Left lung (tissue), 14 donors: Measurements from ENCODE around the gene ROMO1. TPM values are rescaled to one million over a fixed set of nuclear protein-coding genes. Genes with fewer than 3 reads are reported as not detected.
A peak's percentile ranks its signal among the peaks of the same experiment; 100 is the strongest.

Experiments
- ATAC-seq: fragments of 200-7000 bp; cut with Tn5 transposase; one replicate; pipeline ENCODE4 v1.9.1; 2020; ENCODE audit warnings: moderate library complexity
- DNase-seq, 4 donors: peaks; one replicate each; pipeline ENCODE4 v3.0.0-alpha.2; 2013 to 2020
- H3K27ac ChIP-seq, 2 donors: fragments of 200-600 bp; sonication (generic) in 1 of 2; one replicate each; pipeline versions ENCODE4 v1.5.0 to v1.8.0; 2020 to 2021
- H3K27me3 ChIP-seq, 2 donors: fragments of 200-600 bp; sonication (generic) in 1 of 2; one replicate each; pipeline versions ENCODE4 v1.5.0 to v1.8.0; 2020 to 2021
- H3K36me3 ChIP-seq, 2 donors: fragments of 200-600 bp; sonication (generic) in 1 of 2; one replicate each; pipeline versions ENCODE4 v1.5.0 to v1.8.0; 2020 to 2021
- H3K4me1 ChIP-seq, 2 donors: fragments of 200-600 bp; one replicate each; pipeline ENCODE4 v1.8.0; 2021
- H3K4me3 ChIP-seq, 2 donors: fragments of 200-600 bp; sonication (generic) in 1 of 2; one replicate each; pipeline versions ENCODE4 v1.5.0 to v1.8.0; 2020 to 2021; ENCODE audit warnings: mild to moderate bottlenecking in 1 of 2
- H3K9me3 ChIP-seq, 2 donors: fragments of 200-600 bp; sonication (generic) in 1 of 2; one replicate each; pipeline versions ENCODE4 v1.5.0 to v1.8.0; 2020 to 2021
- CTCF ChIP-seq, 2 donors: fragments of 200-600 bp; sonication (generic) in 1 of 2; IDR thresholded peaks; one replicate each; pipeline versions ENCODE4 v1.5.0 to v1.8.0; 2021; ENCODE audit warnings: antibody characterized with exemption in 2 of 2
- intact Hi-C, 2 donors: fragments of 100-400 bp; cut with DNase I; formaldehyde crosslinking; loops; one replicate each; pipeline versions ENCODE4 v1.11.2 to v1.14.2; 2022
- long read RNA-seq, 12 donors: library from polyadenylated mRNA in 2 of 12; unstranded in 2 of 12; transcript quantifications; one replicate each; pipeline ENCODE4 v2.0.0 and lab custom pipeline, GENCODE V29; 2019 to 2026
- polyA plus RNA-seq, 6 donors: library from polyadenylated mRNA; unstranded; fragments of 120-200 nt; gene quantifications; one replicate each; pipeline ENCODE4 v1.2.1, GENCODE V29; 2013; ENCODE audit not compliant: insufficient read length in 6 of 6
- total RNA-seq, 2 donors: library from RNA; stranded (reverse); fragmentation: NEBNext Ultra II Directional; extraction: Animal tissue kit (Norgen Biotek cat#: 25700); gene quantifications; one replicate each; pipeline ENCODE4 v1.2.1, GENCODE V29; 2021
- donor health status: DM: no; HTN: yes; CAD: no.
- donor health status: DM: no; HTN: no; CAD: no.

ROMO1 gene
- total RNA-seq (100 to 1,000 TPM; 107 to 126 TPM), polyA plus RNA-seq (10 to 100 TPM; 49.6 to 90.5 (median 60.2) TPM)
- long read RNA-seq, donor 1, transcript ROMO1-201 (2 exons, 496 nt) = minor isoform, 36 of 870 reads
- long read RNA-seq, donor 1, transcript ROMO1-204 (3 exons, 498 nt) = minor isoform, 53 of 870 reads
- long read RNA-seq, donor 1, transcript ROMO1-203 (3 exons, 422 nt) = major isoform, 120 of 870 reads
- long read RNA-seq, donor 1, partial matches to known transcripts = 623 of 870 reads
- long read RNA-seq, donor 1, other reads (novel, unspliced or antisense) = 37 of 870 reads
- long read RNA-seq, donor 2, transcript ROMO1-204 (3 exons, 498 nt) = minor isoform, 48 of 182 reads
- long read RNA-seq, donor 2, transcript ROMO1-201 (2 exons, 496 nt) = minor isoform, 49 of 182 reads
- long read RNA-seq, donor 2, transcript ROMO1-203 (3 exons, 422 nt) = major isoform, 85 of 182 reads
- long read RNA-seq, donor 2, partial matches to known transcripts = 0 of 182 reads
- long read RNA-seq, donor 2, other reads (novel, unspliced or antisense) = 0 of 182 reads
- long read RNA-seq, donor 3, transcript ROMO1-203 (3 exons, 422 nt) = major isoform, 82 of 169 reads
- long read RNA-seq, donor 3, transcript ROMO1-204 (3 exons, 498 nt) = minor isoform, 44 of 169 reads
- long read RNA-seq, donor 3, transcript ROMO1-201 (2 exons, 496 nt) = minor isoform, 38 of 169 reads
- long read RNA-seq, donor 3, partial matches to known transcripts = 5 of 169 reads
- long read RNA-seq, donor 3, other reads (novel, unspliced or antisense) = 0 of 169 reads
- long read RNA-seq, donor 4, transcript ROMO1-203 (3 exons, 422 nt) = major isoform, 129 of 235 reads
- long read RNA-seq, donor 4, transcript ROMO1-204 (3 exons, 498 nt) = minor isoform, 62 of 235 reads
- long read RNA-seq, donor 4, transcript ROMO1-201 (2 exons, 496 nt) = minor isoform, 39 of 235 reads
- long read RNA-seq, donor 4, partial matches to known transcripts = 1 of 235 reads
- long read RNA-seq, donor 4, other reads (novel, unspliced or antisense) = 0 of 235 reads
- long read RNA-seq, donor 5, transcript ROMO1-204 (3 exons, 498 nt) = minor isoform, 44 of 183 reads
- long read RNA-seq, donor 5, transcript ROMO1-201 (2 exons, 496 nt) = minor isoform, 43 of 183 reads
- long read RNA-seq, donor 5, transcript ROMO1-203 (3 exons, 422 nt) = major isoform, 96 of 183 reads
- long read RNA-seq, donor 5, partial matches to known transcripts = 0 of 183 reads
- long read RNA-seq, donor 5, other reads (novel, unspliced or antisense) = 0 of 183 reads
- long read RNA-seq, donor 6, transcript ROMO1-203 (3 exons, 422 nt) = major isoform, 163 of 296 reads
- long read RNA-seq, donor 6, transcript ROMO1-204 (3 exons, 498 nt) = minor isoform, 92 of 296 reads
- long read RNA-seq, donor 6, transcript ROMO1-201 (2 exons, 496 nt) = minor isoform, 39 of 296 reads
- long read RNA-seq, donor 6, partial matches to known transcripts = 0 of 296 reads
- long read RNA-seq, donor 6, other reads (novel, unspliced or antisense) = 0 of 296 reads
- long read RNA-seq, donor 7, transcript ROMO1-204 (3 exons, 498 nt) = minor isoform, 33 of 574 reads
- long read RNA-seq, donor 7, transcript ROMO1-203 (3 exons, 422 nt) = major isoform, 60 of 574 reads
- long read RNA-seq, donor 7, transcript ROMO1-201 (2 exons, 496 nt) = minor isoform, 32 of 574 reads
- long read RNA-seq, donor 7, partial matches to known transcripts = 341 of 574 reads
- long read RNA-seq, donor 7, other reads (novel, unspliced or antisense) = 108 of 574 reads
- long read RNA-seq, donor 8, transcript ROMO1-203 (3 exons, 422 nt) = major isoform, 52 of 538 reads
- long read RNA-seq, donor 8, transcript ROMO1-204 (3 exons, 498 nt) = minor isoform, 23 of 538 reads
- long read RNA-seq, donor 8, transcript ROMO1-201 (2 exons, 496 nt) = minor isoform, 21 of 538 reads
- long read RNA-seq, donor 8, partial matches to known transcripts = 382 of 538 reads
- long read RNA-seq, donor 8, other reads (novel, unspliced or antisense) = 60 of 538 reads
- long read RNA-seq, donor 9 = 0 reads
- long read RNA-seq, donor 10, transcript ROMO1-204 (3 exons, 498 nt) = minor isoform, 50 of 160 reads
- long read RNA-seq, donor 10, transcript ROMO1-203 (3 exons, 422 nt) = major isoform, 101 of 160 reads
- long read RNA-seq, donor 10, transcript ROMO1-201 (2 exons, 496 nt) = minor isoform, 8 of 160 reads
- long read RNA-seq, donor 10, partial matches to known transcripts = 1 of 160 reads
- long read RNA-seq, donor 10, other reads (novel, unspliced or antisense) = 0 of 160 reads
- long read RNA-seq, donor 11, transcript ROMO1-201 (2 exons, 496 nt) = minor isoform, 36 of 510 reads
- long read RNA-seq, donor 11, transcript ROMO1-204 (3 exons, 498 nt) = minor isoform, 46 of 510 reads
- long read RNA-seq, donor 11, transcript ROMO1-203 (3 exons, 422 nt) = major isoform, 96 of 510 reads
- long read RNA-seq, donor 11, partial matches to known transcripts = 288 of 510 reads
- long read RNA-seq, donor 11, other reads (novel, unspliced or antisense) = 44 of 510 reads
- long read RNA-seq, donor 12, transcript ROMO1-201 (2 exons, 496 nt) = minor isoform, 14 of 93 reads
- long read RNA-seq, donor 12, transcript ROMO1-204 (3 exons, 498 nt) = minor isoform, 24 of 93 reads
- long read RNA-seq, donor 12, transcript ROMO1-203 (3 exons, 422 nt) = major isoform, 55 of 93 reads
- long read RNA-seq, donor 12, partial matches to known transcripts = 0 of 93 reads
- long read RNA-seq, donor 12, other reads (novel, unspliced or antisense) = 0 of 93 reads

DNA sequence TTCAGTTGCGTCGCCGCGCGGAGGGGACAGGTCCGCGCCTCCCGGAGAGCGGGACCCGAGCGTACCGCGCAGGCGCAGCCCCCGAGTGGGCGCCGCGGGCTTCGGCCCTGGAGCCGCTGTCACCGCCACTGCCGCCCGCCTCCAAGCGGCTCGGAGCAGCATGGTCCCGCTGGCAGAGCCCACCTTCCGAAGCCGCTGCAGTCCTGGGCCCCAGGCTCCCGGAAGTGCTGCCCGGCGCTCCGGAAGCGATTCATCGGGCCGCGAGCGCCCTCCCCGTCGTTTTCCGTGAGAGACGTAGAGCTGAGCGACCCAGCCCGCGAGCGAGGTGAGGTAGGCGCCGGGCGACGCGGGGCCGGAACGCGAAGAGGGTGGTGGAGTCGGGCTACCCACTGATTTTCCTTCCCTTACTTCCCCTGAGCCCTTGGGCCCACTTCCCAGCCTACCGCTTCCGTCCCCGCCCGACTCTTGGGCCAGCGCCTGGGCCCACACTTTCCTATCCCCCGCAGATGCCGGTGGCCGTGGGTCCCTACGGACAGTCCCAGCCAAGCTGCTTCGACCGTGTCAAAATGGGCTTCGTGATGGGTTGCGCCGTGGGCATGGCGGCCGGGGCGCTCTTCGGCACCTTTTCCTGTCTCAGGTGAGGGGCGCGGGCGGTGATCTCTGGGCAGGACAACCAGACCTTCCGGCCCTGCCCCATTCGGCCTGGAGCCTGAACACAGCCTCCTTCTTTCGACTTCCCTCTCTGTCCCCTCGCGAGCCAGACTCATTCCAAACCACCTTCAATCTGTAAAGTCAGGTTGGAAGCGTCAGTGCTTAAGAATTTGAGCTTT, at the start of gene ROMO1, which contains the start of gene NFS1:
Gene ROMO1 (plus strand): TSS at position 279 of the 830 bp plus-strand sequence. CDS start 228 bp downstream, at position 507.
Gene NFS1 (minus strand): TSS at position 226 of the 830 bp plus-strand sequence. CDS start 64 bp downstream, at position 162.
- H3K9me3 ChIP-seq = no peaks in the 10 kb centered on the region
- peak within 1 kb of the TSS; percentile 86 to 92 for H3K27ac ChIP-seq
- H3K27me3 ChIP-seq = no peaks in the 10 kb centered on the region
- no peak for TF ChIP-seq CTCF (IDR thresholded peaks at IDR 0.05)
- intact Hi-C loops = no loop called here
- ATAC-seq (peak; percentile 97), DNase-seq (peak; percentile 84 to 96 (median 89))
- peaks cover 0 to 40% of the 10 kb centered on the region in 2 donors for H3K36me3 ChIP-seq
- H3K4me1 ChIP-seq = peaks cover 10 to 32% of the 10 kb centered on the region in 2 donors
- peak within 1 kb of the TSS; percentile 85 to 90 for H3K4me3 ChIP-seq

DNA sequence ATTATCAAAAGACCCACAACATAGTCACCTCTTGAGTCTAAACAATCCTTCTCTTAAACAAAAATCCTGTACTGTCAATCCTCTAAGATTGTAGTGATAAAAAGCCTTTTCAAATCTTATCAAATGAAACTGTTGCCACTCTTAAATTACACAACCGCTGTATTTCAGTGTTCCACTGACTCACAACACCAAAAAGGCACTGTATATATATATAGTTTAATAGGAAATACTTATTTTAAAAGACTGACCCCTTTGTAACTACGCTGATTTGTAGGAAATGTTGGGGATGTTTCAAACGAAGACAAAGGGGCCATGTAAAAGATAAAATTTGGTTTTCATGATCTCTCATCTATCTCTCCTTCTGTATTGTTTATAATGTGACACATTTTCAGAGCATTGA, 48.6 kb upstream of the ROMO1 start:
- DNase-seq = no peak
- Histone ChIP-seq H3K27me3 (no peaks in the 10 kb centered on the region), H3K27ac (no peak overlapping the region), H3K4me1 (peaks cover 6 to 34% of the 10 kb centered on the region in 2 donors), H3K9me3 (no peaks in the 10 kb centered on the region), H3K36me3 (peaks cover 3 to 37% of the 10 kb centered on the region in 2 donors), H3K4me3 (no peak overlapping the region)
- intact Hi-C loops = no loop called here
- TF ChIP-seq CTCF (IDR thresholded peaks at IDR 0.05) = no peak
- no peak for ATAC-seq

DNA sequence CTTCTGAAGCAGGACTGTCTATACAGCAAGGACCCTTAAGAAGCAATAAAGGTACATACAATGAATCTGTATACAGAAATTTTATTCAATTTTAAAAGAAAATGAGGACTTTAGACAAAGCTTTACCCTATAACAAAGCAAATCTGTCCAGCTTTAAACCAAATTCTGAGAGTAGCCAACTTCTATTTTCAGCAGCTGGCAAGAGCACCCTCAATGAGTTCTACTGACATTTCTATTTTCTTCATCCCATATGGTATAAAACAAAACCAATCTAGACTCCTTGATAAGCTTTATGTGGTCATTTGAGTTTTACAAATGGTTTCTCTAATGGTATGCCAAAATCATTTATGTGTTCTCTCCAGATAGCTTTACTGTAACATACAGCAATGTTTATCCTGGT, 47.2 kb upstream of the ROMO1 start:
- Histone ChIP-seq H3K27me3 (no peaks in the 10 kb centered on the region), H3K27ac (no peak overlapping the region), H3K9me3 (no peaks in the 10 kb centered on the region), H3K4me3 (no peak overlapping the region), H3K36me3 (peaks cover 3 to 42% of the 10 kb centered on the region in 2 donors), H3K4me1 (peaks cover 6 to 34% of the 10 kb centered on the region in 2 donors)
- ATAC-seq (no peak), DNase-seq (no peak)
- no peak for TF ChIP-seq CTCF (IDR thresholded peaks at IDR 0.05)
- intact Hi-C loops = no loop called here
